ENCODE results near the gene EMC6. TPM values are rescaled to one million over a fixed set of nuclear protein-coding genes. Genes with fewer than 3 reads are reported as not detected.

Gene EMC6
- total and polyA plus RNA-seq, 12 donors = 46.0 to 203 (median 54.6) TPM

DNA sequence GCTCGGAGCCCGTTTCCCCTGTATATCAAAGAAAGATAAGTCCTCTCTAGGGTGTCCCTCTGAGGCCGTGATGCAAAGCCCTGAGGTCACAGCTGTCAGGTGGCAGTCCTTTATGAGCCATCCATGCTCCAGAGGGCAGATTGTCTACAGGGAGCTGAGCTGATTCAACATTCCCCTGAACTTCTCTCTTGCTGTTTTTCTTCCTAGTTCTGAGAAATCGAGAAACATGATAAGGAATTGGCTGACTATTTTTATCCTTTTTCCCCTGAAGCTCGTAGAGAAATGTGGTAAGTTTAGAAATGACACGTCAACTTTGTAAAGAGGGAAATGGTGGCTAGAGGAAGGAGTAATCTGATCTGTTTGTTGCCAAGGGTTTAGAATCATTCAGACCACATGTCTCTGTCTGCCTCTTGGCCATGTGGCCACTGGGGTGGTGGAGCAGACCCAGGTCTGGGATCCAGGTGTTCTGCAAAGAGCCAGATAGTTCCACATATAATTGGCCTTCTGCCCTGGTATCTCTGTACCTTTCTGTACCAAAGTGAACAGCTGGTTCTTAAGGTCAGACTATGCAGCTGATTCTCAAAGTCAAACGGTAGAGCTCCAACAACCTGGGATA is 28.5 kb upstream of the EMC6 start:
- no peak for TF ChIP-seq CTCF (IDR thresholded peaks at IDR 0.05)
- Histone ChIP-seq H3K27me3 (no peaks in the 10 kb centered on the region), H3K27ac (peak overlapping the region in 9 of 10 donors; percentile 28 to 76 (median 64)), H3K36me3 (peaks cover 0 to 51% (median 0%) of the 10 kb centered on the region in 9 donors), H3K4me1 (peaks cover 0 to 45% (median 34%) of the 10 kb centered on the region in 9 donors), H3K4me3 (no peak overlapping the region), H3K9me3 (no peaks in the 10 kb centered on the region)
- DNase-seq = no peak
- WGBS, 2 donors = 20 to 22% methylated on average over 7 of the region's 7 CpGs
- peak in 1 of 8 donors; percentile 7 for ATAC-seq
- intact Hi-C loops (cut with DNase I) = loop anchor here in 3 of 10 donors (10.0 kb wide), 1 partner anchor 595 kb away; no protein-coding TSS in a partner anchor

GRCh38 chr17:3641014-3641413 is 27.6 kb upstream of the EMC6 start:
- no peak for TF ChIP-seq CTCF (IDR thresholded peaks at IDR 0.05)
- Histone ChIP-seq H3K4me3 (no peak overlapping the region), H3K9me3 (no peaks in the 10 kb centered on the region), H3K27ac (peak overlapping the region in 9 of 10 donors; percentile 28 to 76 (median 64)), H3K27me3 (no peaks in the 10 kb centered on the region), H3K4me1 (peaks cover 0 to 41% (median 32%) of the 10 kb centered on the region in 9 donors), H3K36me3 (peaks cover 0 to 59% (median 0%) of the 10 kb centered on the region in 9 donors)
- ATAC-seq = no peak
- intact Hi-C loops (cut with DNase I) = loop anchor here in 3 of 10 donors (10.0 kb wide), 1 partner anchor 596 kb away; no protein-coding TSS in a partner anchor
- 34 to 57% methylated on average over 3 of the region's 3 CpGs for WGBS, 2 donors
- no peak for DNase-seq

DNA sequence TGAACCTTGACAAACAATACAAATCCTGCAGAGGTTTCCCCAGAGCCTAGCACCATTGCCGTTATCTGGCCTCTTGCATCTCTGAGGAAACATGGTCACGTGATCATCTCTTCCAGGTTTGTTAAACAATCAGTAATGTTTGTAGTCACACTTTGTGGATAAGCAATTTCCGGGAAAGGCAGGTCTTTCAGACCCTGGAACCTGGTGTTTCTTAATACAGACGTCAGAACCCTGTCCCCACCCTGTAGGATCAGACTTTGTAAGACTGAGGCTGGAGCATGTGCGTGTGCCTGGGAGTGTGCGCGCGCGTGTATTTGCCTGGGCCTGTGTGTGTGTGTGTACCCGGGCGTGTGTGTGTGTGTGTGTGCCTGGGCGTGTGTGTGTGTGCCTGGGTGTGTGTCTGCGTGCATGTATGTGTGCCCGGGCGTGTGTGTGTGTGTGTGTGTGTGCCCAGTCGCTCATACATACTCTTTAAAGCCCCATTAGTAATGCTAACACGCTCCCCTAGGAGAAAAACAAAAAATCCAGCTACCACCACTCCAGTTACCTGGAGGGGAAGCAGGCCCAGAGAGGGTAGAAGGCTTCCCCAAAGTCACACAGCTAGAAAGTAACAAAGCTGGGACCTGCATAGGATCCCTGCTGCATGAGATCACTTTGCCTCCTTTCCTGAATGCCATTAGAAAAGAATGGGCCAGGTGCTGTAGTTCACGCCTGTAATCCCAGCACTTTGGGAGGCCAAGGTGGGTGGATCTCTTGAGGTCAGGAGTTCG is 26.7 kb upstream of the EMC6 start:
- DNase-seq (no peak), ATAC-seq (peak in 3 of 8 donors; percentile 22 to 40 (median 28))
- Histone ChIP-seq H3K9me3 (no peaks in the 10 kb centered on the region), H3K27ac (peak overlapping the region in 3 of 10 donors; percentile 15 to 76 (median 16)), H3K36me3 (peaks cover 0 to 68% (median 3%) of the 10 kb centered on the region in 9 donors), H3K4me1 (peaks cover 0 to 38% (median 30%) of the 10 kb centered on the region in 9 donors), H3K27me3 (no peaks in the 10 kb centered on the region), H3K4me3 (no peak overlapping the region)
- WGBS, 2 donors = 78 to 80% methylated on average over 19 of the region's 19 CpGs
- intact Hi-C loops (cut with DNase I) = loop anchor here in 3 of 10 donors (10.0 kb wide), 1 partner anchor 597 kb away; no protein-coding TSS in a partner anchor
- TF ChIP-seq CTCF (IDR thresholded peaks at IDR 0.05) = no peak

GRCh38 chr17:3643889-3644349 is 24.7 kb upstream of the EMC6 start:
- ATAC-seq (no peak), DNase-seq (no peak)
- H3K27ac ChIP-seq = no peak overlapping the region
- WGBS, 2 donors = 90 to 92% methylated on average over 4 of the region's 4 CpGs
- intact Hi-C loops (cut with DNase I) = loop anchor here in 3 of 10 donors (10.0 kb wide), 1 partner anchor 599 kb away; no protein-coding TSS in a partner anchor
- H3K36me3 ChIP-seq = peaks cover 0 to 75% (median 10%) of the 10 kb centered on the region in 9 donors
- no peaks in the 10 kb centered on the region for H3K9me3 ChIP-seq
- no peak for TF ChIP-seq CTCF (IDR thresholded peaks at IDR 0.05)
- peaks cover 0 to 27% (median 18%) of the 10 kb centered on the region in 9 donors for H3K4me1 ChIP-seq
- no peaks in the 10 kb centered on the region for H3K27me3 ChIP-seq
- no peak overlapping the region for H3K4me3 ChIP-seq

Data from heart right ventricle (tissue), 16 donors.